RWPE2 (cell line): ENCODE results near the gene SP140.

ENCODE experiments used
- ATAC-seq: fragments of 200-7000 bp; cut with Tn5 transposase; 3 replicates; pipeline ENCODE4 v1.9.1; 2021; ENCODE audit warnings: low read depth
- DNase-seq: peaks from one replicate; pipeline ENCODE4 v3.0.0-alpha.2; 2020; ENCODE audit warnings: low spot score
- H3K27ac ChIP-seq: fragments of 450-650 bp; 2 replicates; pipeline ENCODE4 v1.5.1; 2017; ENCODE audit warnings: mild to moderate bottlenecking; ENCODE audit not compliant: poor library complexity, severe bottlenecking
- H3K27me3 ChIP-seq: fragments of 250-450 bp; sonication (Bioruptor Pico); 2 replicates; pipeline ENCODE4 v1.5.1; 2021; ENCODE audit warnings: mild to moderate bottlenecking, moderate library complexity; ENCODE audit not compliant: insufficient read depth, poor library complexity, severe bottlenecking
- H3K36me3 ChIP-seq: fragments of 250-450 bp; sonication (Bioruptor Pico); 2 replicates; pipeline ENCODE4 v1.5.1; 2020; ENCODE audit warnings: low read depth, mild to moderate bottlenecking, moderate library complexity
- H3K4me1 ChIP-seq: fragments of 250-450 bp; sonication (Bioruptor Pico); 2 replicates; pipeline ENCODE4 v1.5.1; 2021; ENCODE audit warnings: mild to moderate bottlenecking, moderate library complexity; ENCODE audit not compliant: insufficient read depth, poor library complexity, severe bottlenecking
- H3K4me3 ChIP-seq: fragments of 250-450 bp; sonication (Bioruptor Pico); 2 replicates; pipeline ENCODE4 v1.5.1; 2021; ENCODE audit warnings: mild to moderate bottlenecking, moderate library complexity; ENCODE audit not compliant: severe bottlenecking
- H3K9me3 ChIP-seq: fragments of 250-450 bp; sonication (Bioruptor Pico); 2 replicates; pipeline ENCODE4 v1.5.1; 2021; ENCODE audit warnings: mild to moderate bottlenecking, moderate library complexity; ENCODE audit not compliant: severe bottlenecking
- TF ChIP-seq, protein P1 (sequence below): fragments of 450-650 bp; IDR thresholded peaks from one replicate; pipeline ENCODE4 v1.5.1; 2017; ENCODE audit warnings: mild to moderate bottlenecking, moderate library complexity; ENCODE audit not compliant: poor library complexity, severe bottlenecking

The SP140 gene

DNA sequence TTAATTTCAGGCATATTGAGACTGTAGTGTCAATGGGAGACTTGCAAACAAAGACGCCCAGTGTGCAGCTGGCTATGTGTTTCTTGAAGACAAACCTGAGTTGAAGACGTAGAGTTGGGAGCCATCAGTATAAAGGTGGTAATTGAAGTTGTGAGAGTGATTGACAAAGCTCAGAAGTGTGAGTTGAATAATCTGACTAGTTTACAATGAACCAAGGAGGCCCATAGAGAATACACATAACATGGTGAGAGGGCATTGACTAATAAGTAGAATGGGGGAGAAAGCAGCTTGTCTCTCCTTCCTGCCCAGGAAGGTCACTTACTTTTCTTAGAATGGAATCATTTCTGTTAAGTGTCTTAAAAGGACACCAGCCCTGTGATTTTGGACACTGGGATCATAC is 19.8 kb upstream of the SP140 start:
- Histone ChIP-seq H3K36me3 (peaks cover 30% of the 10 kb centered on the region), H3K27me3 (no peaks in the 10 kb centered on the region)

DNA sequence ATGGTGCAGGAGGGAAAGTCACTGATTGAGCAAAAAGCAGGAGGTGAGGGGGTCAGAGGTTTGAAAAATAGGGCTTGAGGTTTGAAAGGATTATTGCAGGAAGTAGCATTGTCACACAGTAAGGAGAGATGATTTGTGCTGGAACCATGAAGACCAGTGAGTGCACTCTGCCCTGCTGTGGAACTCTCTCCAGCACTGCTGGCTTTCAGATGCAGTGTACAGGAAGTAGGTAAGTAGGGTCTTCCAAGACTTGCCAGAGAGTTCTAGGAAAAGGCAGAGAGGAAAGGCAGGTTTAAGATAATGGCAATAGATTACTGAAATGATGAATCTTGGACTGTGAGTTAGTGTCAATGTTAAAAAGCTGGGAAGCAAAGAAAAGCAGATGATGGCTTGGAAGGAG is 17.0 kb upstream of the SP140 start:
- Histone ChIP-seq H3K36me3 (peaks cover 41% of the 10 kb centered on the region), H3K27ac (no peak overlapping the region), H3K4me1 (no peaks in the 10 kb centered on the region), H3K27me3 (no peaks in the 10 kb centered on the region), H3K4me3 (no peak overlapping the region), H3K9me3 (no peaks in the 10 kb centered on the region)
- no peak for ATAC-seq
- no peak for DNase-seq
- TF ChIP-seq, protein P1, sequence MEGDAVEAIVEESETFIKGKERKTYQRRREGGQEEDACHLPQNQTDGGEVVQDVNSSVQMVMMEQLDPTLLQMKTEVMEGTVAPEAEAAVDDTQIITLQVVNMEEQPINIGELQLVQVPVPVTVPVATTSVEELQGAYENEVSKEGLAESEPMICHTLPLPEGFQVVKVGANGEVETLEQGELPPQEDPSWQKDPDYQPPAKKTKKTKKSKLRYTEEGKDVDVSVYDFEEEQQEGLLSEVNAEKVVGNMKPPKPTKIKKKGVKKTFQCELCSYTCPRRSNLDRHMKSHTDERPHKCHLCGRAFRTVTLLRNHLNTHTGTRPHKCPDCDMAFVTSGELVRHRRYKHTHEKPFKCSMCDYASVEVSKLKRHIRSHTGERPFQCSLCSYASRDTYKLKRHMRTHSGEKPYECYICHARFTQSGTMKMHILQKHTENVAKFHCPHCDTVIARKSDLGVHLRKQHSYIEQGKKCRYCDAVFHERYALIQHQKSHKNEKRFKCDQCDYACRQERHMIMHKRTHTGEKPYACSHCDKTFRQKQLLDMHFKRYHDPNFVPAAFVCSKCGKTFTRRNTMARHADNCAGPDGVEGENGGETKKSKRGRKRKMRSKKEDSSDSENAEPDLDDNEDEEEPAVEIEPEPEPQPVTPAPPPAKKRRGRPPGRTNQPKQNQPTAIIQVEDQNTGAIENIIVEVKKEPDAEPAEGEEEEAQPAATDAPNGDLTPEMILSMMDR: no peak

More for the DNA sequence above, 19.8 kb upstream of the SP140 start:
- Histone ChIP-seq H3K4me3 (no peak overlapping the region), H3K4me1 (no peaks in the 10 kb centered on the region), H3K27ac (no peak overlapping the region), H3K9me3 (no peaks in the 10 kb centered on the region)
- TF ChIP-seq, protein P1: no peak
- ATAC-seq (no peak), DNase-seq (no peak)

DNA sequence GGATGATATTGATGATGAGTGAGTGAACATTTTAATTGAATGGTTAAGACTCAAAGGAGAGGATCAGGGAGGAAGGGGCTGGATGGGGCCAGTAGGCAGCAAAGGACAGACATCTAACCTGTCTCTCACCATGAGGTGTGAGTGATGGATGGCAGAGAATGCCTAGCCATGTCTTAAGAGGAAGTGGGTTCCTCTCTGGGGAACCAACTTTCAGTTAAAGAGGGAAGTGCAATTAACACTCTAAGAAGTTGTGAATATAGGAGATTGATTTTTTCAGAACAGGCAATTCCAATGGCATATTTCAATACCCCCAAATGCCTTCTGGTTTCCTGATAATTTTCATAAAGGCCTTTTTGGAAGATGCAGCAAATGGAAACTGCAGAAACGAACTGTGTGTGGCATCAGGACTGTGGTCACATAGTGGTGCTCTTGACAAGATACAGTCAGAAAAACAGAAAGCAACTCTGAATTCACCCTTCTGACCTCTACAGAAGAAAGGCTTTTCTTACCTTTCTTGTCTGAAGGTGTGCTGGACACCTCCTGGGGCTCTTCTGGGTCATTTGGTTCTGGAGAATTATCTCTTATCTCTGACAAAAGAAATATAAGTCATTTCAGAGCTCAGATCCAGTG is 16.0 kb upstream of the SP140 start:
- Histone ChIP-seq H3K36me3 (peaks cover 38% of the 10 kb centered on the region), H3K9me3 (no peaks in the 10 kb centered on the region), H3K4me1 (no peaks in the 10 kb centered on the region), H3K4me3 (no peak overlapping the region), H3K27me3 (no peaks in the 10 kb centered on the region), H3K27ac (no peak overlapping the region)
- TF ChIP-seq, protein P1: no peak
- ATAC-seq: no peak
- no peak for DNase-seq

DNA sequence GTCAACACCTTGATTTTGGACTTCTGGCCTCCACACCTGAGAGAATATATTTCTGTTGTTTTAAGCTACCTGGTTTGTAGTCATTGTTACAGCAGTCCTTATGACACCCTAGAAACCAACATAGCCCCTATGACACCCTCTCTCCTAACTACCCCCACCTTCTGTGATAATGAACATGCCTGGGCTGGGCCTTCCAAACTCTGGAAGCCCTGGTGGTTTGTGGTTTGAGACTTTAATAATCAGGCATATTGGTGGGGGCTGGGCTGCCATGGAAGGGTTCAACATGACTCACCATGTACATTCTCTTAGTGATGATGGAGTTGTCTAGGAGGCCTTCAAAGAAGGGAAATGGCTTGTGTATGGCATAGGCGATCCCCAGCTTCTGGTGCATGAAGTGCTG is 9.0 kb upstream of the SP140 start:
- DNase-seq: no peak
- ATAC-seq: no peak
- H3K9me3 ChIP-seq: no peaks in the 10 kb centered on the region
- peaks cover 22% of the 10 kb centered on the region for H3K36me3 ChIP-seq
- no peak overlapping the region for H3K27ac ChIP-seq
- H3K27me3 ChIP-seq: no peaks in the 10 kb centered on the region
- H3K4me1 ChIP-seq: peaks cover 4% of the 10 kb centered on the region
- no peak overlapping the region for H3K4me3 ChIP-seq
- TF ChIP-seq, protein P1: no peak

DNA sequence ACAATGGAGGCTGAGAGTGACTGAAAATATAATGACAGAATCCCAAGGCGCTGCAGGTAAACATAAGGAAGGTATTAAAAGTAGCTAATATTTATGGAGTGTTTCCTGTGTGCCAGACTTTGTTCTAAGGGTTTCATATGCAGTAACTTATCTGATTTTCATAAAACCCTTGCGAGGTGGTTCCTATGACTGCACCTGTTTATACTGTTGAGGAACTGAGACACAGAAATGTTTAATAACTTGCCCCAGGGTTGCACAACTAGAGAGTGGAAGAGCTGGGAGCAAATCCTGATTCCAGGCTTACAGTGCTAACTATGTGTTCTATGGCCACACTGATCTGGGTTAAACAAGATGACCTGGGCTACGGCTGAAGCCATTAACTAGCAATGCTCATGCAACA is 8.1 kb upstream of the SP140 start:
- H3K4me1 ChIP-seq: peaks cover 7% of the 10 kb centered on the region
- TF ChIP-seq, protein P1: no peak
- H3K36me3 ChIP-seq: peaks cover 13% of the 10 kb centered on the region
- no peak for DNase-seq
- H3K4me3 ChIP-seq: no peak overlapping the region
- H3K27me3 ChIP-seq: no peaks in the 10 kb centered on the region
- H3K27ac ChIP-seq: no peak overlapping the region
- ATAC-seq: no peak
- no peaks in the 10 kb centered on the region for H3K9me3 ChIP-seq
